Measurements from ENCODE around the gene PPFIBP1. TPM values are rescaled to one million over a fixed set of nuclear protein-coding genes. Genes with fewer than 3 reads are reported as not detected.

PPFIBP1 gene
- total RNA-seq, 2 donors from 2014 or later = 61.3 to 121 TPM

DNA sequence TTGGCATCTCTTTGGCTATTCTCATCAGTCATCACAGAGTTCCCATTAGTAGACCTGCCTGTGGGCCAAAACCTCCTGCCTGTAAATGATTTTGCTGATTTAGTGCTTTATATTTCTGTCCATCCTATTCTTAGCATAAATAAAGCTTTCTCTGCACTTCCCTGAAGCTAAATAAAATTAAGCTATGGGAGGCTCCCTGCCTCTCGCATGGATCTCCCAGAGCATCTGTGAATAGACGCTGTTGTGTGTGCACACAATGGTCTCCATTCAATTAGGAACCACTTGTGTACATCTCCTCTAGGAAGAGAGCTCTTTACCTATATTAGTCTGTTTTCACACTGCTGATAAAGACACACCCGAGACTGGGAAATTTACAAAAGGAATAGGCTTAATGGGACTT lies 80.4 kb downstream of the PPFIBP1 start:
- no peak overlapping the region for H3K27ac ChIP-seq
- no peaks in the 10 kb centered on the region for H3K9me3 ChIP-seq
- TF ChIP-seq POLR2A (IDR thresholded peaks at IDR 0.05) = no peak
- TF ChIP-seq POLR2AphosphoS5 (IDR thresholded peaks at IDR 0.05) = no peak
- TF ChIP-seq, protein P1, sequence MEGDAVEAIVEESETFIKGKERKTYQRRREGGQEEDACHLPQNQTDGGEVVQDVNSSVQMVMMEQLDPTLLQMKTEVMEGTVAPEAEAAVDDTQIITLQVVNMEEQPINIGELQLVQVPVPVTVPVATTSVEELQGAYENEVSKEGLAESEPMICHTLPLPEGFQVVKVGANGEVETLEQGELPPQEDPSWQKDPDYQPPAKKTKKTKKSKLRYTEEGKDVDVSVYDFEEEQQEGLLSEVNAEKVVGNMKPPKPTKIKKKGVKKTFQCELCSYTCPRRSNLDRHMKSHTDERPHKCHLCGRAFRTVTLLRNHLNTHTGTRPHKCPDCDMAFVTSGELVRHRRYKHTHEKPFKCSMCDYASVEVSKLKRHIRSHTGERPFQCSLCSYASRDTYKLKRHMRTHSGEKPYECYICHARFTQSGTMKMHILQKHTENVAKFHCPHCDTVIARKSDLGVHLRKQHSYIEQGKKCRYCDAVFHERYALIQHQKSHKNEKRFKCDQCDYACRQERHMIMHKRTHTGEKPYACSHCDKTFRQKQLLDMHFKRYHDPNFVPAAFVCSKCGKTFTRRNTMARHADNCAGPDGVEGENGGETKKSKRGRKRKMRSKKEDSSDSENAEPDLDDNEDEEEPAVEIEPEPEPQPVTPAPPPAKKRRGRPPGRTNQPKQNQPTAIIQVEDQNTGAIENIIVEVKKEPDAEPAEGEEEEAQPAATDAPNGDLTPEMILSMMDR (IDR thresholded peaks at IDR 0.05) = no peak
- WGBS = 90% methylated on average over 3 of the region's 3 CpGs
- DNase-seq (ENCODE audit: low spot score) = no peak
- intact Hi-C loops (cut with DNase I) = no loop called here
- H3K27me3 ChIP-seq (replicated peaks; ENCODE audit: insufficient read depth) = no peaks in the 10 kb centered on the region
- no peak overlapping the region for H3K4me3 ChIP-seq
- H3K36me3 ChIP-seq = no peaks in the 10 kb centered on the region
- peaks cover 6% of the 10 kb centered on the region for H3K4me1 ChIP-seq (replicated peaks)

DNA sequence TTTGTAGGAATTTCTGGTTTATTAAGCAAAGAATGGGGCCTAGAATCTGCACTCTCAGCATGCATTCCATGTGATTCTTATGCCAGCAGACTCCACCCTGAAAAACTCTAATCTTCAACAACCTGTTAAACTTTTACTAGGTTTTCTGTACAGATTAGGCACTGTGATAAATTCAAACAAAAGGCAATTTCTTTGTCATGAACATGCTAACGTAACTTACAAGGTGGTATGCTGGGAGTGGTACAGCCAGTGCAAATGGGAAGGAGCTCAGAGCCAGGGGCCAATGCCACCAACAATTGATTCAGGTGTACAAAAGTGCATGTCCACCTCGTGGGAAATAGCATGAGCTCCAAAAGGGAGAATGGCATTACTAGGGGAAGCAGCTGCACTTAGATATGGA lies 83.0 kb downstream of the PPFIBP1 start:
- intact Hi-C loops (cut with DNase I) = no loop called here
- no peak for DNase-seq (ENCODE audit: low spot score)
- no peak overlapping the region for H3K27ac ChIP-seq
- no peaks in the 10 kb centered on the region for H3K36me3 ChIP-seq
- H3K4me1 ChIP-seq (replicated peaks) = peaks cover 6% of the 10 kb centered on the region
- H3K27me3 ChIP-seq (replicated peaks; ENCODE audit: insufficient read depth) = no peaks in the 10 kb centered on the region
- no peak overlapping the region for H3K4me3 ChIP-seq
- WGBS = 19% methylated on average over 2 of the region's 2 CpGs
- TF ChIP-seq POLR2A (IDR thresholded peaks at IDR 0.05) (no peak), POLR2AphosphoS5 (IDR thresholded peaks at IDR 0.05) (no peak)
- TF ChIP-seq, protein P1 (IDR thresholded peaks at IDR 0.05) = no peak
- H3K9me3 ChIP-seq = no peaks in the 10 kb centered on the region

DNA sequence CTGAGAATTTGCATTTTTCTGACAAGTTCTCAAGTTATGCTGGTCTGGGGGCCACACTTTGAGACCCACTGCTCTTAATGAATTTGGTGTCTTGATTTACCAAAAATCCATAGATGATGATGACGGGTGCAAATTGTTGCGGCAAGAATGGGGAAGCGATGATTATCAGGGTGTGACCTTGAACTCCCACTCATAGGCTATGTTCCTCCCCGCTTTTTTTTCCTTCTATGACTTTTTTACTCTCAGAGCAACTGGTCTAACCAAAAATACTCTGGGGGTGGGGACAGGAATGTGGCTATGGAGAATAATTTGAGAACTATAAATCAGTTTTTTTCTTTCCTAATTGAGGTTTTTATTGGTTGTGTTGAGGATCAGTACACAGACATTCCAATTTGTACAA lies 83.6 kb downstream of the PPFIBP1 start:
- no peaks in the 10 kb centered on the region for H3K36me3 ChIP-seq
- DNase-seq (ENCODE audit: low spot score) = no peak
- TF ChIP-seq POLR2A (IDR thresholded peaks at IDR 0.05) (no peak), POLR2AphosphoS5 (IDR thresholded peaks at IDR 0.05) (no peak)
- TF ChIP-seq, protein P1 (IDR thresholded peaks at IDR 0.05) = no peak
- no peaks in the 10 kb centered on the region for H3K27me3 ChIP-seq (replicated peaks; ENCODE audit: insufficient read depth)
- H3K27ac ChIP-seq = no peak overlapping the region
- H3K9me3 ChIP-seq = no peaks in the 10 kb centered on the region
- H3K4me3 ChIP-seq = no peak overlapping the region
- 71% methylated on average over 4 of the region's 4 CpGs for WGBS
- H3K4me1 ChIP-seq (replicated peaks) = peaks cover 6% of the 10 kb centered on the region
- intact Hi-C loops (cut with DNase I) = no loop called here

DNA sequence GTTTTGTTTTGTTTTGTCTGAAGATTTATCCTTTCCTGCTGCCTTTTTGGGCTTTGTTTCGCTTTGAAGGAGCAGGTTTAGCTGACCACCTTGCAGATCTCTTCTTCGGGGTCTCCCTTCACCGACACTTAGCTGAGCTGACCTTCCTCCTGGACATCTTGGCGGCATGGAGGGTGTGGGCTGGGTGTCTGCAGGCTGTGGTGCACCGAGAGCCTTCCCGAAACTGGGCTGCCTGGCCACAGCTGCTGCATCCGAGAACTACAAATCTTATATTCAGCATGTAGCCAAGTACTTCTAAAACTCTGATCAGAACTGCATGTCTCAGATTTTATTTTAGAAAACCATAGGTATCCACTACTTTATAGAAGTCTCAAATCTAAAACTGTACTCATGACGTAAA lies 84.9 kb downstream of the PPFIBP1 start:
- DNase-seq (ENCODE audit: low spot score) = no peak
- intact Hi-C loops (cut with DNase I) = no loop called here
- no peaks in the 10 kb centered on the region for H3K36me3 ChIP-seq
- peaks cover 6% of the 10 kb centered on the region for H3K4me1 ChIP-seq (replicated peaks)
- no peak overlapping the region for H3K4me3 ChIP-seq
- H3K27me3 ChIP-seq (replicated peaks; ENCODE audit: insufficient read depth) = no peaks in the 10 kb centered on the region
- WGBS = 65% methylated on average over 8 of the region's 8 CpGs
- H3K9me3 ChIP-seq = no peaks in the 10 kb centered on the region
- H3K27ac ChIP-seq = no peak overlapping the region
- no peak for TF ChIP-seq POLR2A (IDR thresholded peaks at IDR 0.05)

DNA sequence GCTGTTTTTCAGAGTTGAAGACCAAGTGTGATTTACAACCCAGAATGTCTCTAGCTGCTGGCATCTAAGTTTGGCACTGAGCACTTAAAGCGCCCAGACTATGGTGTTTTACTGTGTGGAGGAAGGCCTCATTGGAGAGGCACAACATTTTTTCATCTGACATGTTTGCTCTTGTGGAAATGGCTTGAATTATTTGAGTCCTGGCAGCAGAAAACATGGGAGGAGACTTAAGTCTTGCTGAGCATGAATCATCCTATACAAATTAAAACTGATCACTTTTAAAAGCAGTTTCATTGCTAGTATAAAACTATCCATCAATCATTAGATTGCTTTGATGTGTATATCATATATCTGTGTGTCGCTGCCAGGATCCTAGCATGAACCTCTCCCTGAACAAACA lies 86.4 kb downstream of the PPFIBP1 start:
- no peaks in the 10 kb centered on the region for H3K36me3 ChIP-seq
- peak; percentile 91 for TF ChIP-seq POLR2AphosphoS5 (IDR thresholded peaks at IDR 0.05)
- TF ChIP-seq, protein P1 (IDR thresholded peaks at IDR 0.05) = no peak
- TF ChIP-seq POLR2A (IDR thresholded peaks at IDR 0.05) = no peak
- WGBS = 20% methylated on average over 2 of the region's 2 CpGs
- H3K27me3 ChIP-seq (replicated peaks; ENCODE audit: insufficient read depth) = no peaks in the 10 kb centered on the region
- intact Hi-C loops (cut with DNase I) = loop anchor here (10.0 kb wide), 1 partner anchor 66 kb away; no protein-coding TSS in a partner anchor
- no peak overlapping the region for H3K4me3 ChIP-seq
- H3K9me3 ChIP-seq = no peaks in the 10 kb centered on the region
- DNase-seq (ENCODE audit: low spot score) = peak; percentile 79
- H3K27ac ChIP-seq = no peak overlapping the region
- H3K4me1 ChIP-seq (replicated peaks) = peaks cover 6% of the 10 kb centered on the region

Data from prostate gland (tissue), 2 donors.